ENCODE measurements around the gene C4A.
"Not testable (repeated sequence)": the region's sequence is repeated elsewhere in the genome, so short reads cannot be mapped to it uniquely, and the experiment has no call there.

GRCh38 chr6:32041385-32041784 is 59.5 kb downstream of the C4A start:
- TF ChIP-seq POLR2A (IDR thresholded peaks at IDR 0.05; ENCODE audit: low read depth); CTCF (IDR thresholded peaks at IDR 0.05): not testable (repeated sequence)

Data from esophagus muscularis mucosa (tissue), 3 donors.